ENCODE results near the gene MRFAP1L1. TPM values are rescaled to one million over a fixed set of nuclear protein-coding genes. Genes with fewer than 3 reads are reported as not detected.

The MRFAP1L1 gene
- total RNA-seq, 2 experiments from 2014 or later: 26.6 to 27.0 TPM

DNA sequence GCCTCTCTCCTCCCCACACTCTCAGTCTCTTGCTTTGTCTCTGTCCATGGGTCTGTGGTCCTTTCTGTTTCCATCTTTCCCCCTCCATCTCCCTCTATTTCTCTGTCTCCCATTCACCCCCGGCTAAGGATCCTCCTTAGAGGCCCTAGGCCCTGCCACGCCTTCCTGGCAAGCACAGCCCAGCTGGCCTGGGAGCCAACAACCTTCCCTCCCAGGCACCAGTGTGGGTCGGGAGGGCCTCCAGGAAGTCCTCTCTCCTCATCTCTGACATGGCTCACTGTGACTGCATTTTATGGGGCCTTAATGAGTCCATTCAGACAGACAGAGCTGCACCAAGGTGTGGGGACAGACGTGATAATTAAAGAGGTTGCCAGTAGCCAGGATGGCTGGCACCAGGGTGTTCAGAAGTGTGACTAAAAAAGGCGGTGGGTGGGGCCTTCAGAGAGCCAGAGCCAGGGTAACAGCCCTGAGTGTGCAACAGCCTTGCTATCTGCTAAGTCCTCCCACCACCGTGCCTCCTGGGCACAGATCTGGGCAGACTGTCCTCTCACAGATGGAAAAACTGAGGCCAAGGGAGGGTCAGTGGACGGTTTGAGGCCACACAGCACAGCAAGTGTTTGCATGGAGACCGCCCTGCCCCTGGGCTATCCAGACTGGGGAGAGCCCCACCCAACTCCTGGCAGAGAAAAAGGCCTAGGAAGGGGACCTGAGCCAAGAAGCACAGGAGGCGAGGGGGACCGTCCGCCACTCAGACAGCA, 37.8 kb upstream of the MRFAP1L1 start:
- H3K4me3 Mint-ChIP-seq: no peak overlapping the region
- intact Hi-C loops (cut with DNase I, micrococcal nuclease): no loop called here
- H3K9me3 ChIP-seq (ENCODE audit: control insufficient read depth in 1 of 2, insufficient read depth in 1 of 2, low read length in 2 of 2): no peaks in the 10 kb centered on the region
- ATAC-seq (ENCODE audit: poor library complexity) (no peak), DNase-seq (no peak)
- H3K27ac ChIP-seq (ENCODE audit: low read depth in 1 of 2, low read length in 2 of 2): no peak overlapping the region
- H3K27ac Mint-ChIP-seq: no peak overlapping the region
- H3K4me1 Mint-ChIP-seq (ENCODE audit: low read depth): peaks cover 10% of the 10 kb centered on the region
- ChIA-PET CTCF (no interaction called here), POLR2A (no interaction called here)
- no peaks in the 10 kb centered on the region for H3K9me3 Mint-ChIP-seq
- H3K36me3 Mint-ChIP-seq (ENCODE audit: low read depth): no peaks in the 10 kb centered on the region
- TF ChIP-seq CTCF (IDR thresholded peaks at IDR 0.05): no peak
- H3K27me3 Mint-ChIP-seq: no peaks in the 10 kb centered on the region
- no peak overlapping the region for H3K4me3 ChIP-seq (ENCODE audit: low read length)
- peaks cover 6% of the 10 kb centered on the region for H3K4me1 ChIP-seq (ENCODE audit: insufficient read depth, low read length)
- no peaks in the 10 kb centered on the region for H3K36me3 ChIP-seq (ENCODE audit: insufficient read depth, low read length)
- H3K27me3 ChIP-seq (ENCODE audit: control insufficient read depth in 1 of 2, insufficient read depth in 2 of 2, low read length in 2 of 2): no peaks in the 10 kb centered on the region

DNA sequence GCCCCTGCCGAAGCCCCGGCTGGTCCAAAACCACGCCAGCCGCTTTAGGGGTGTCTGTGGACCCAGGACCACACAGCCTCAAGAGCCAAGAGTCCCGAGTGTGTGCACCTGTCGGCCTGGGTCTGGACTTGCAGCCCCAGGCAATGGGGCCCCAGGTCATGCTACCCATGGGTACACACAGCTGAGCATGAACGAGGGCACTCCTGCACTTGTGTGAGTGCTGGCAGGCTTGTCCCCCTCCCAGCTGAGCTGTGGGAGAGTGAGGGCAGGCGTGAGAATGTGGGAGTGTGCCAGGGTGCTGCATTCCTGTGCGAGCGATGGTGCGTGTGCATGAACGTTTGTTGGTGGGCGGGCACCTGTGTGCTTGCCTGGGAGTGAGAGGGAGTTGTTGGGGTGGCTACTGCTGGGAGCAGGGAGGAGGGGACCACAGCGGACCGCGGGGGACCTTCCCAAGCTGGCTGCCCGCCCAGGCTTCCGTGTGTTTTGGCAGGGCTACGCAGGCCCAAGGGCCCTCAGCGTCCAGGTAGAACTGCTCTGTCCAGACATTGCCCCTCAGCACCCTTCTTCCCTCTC, 37.1 kb upstream of the MRFAP1L1 start:
- Histone ChIP-seq H3K27ac (ENCODE audit: low read depth in 1 of 2, low read length in 2 of 2) (no peak overlapping the region), H3K27me3 (ENCODE audit: control insufficient read depth in 1 of 2, insufficient read depth in 2 of 2, low read length in 2 of 2) (no peaks in the 10 kb centered on the region), H3K4me3 (ENCODE audit: low read length) (no peak overlapping the region), H3K4me1 (ENCODE audit: insufficient read depth, low read length) (peaks cover under 1% of the 10 kb centered on the region), H3K36me3 (ENCODE audit: insufficient read depth, low read length) (no peaks in the 10 kb centered on the region), H3K9me3 (ENCODE audit: control insufficient read depth in 1 of 2, insufficient read depth in 1 of 2, low read length in 2 of 2) (no peaks in the 10 kb centered on the region)
- Mint-ChIP-seq H3K27me3 (no peaks in the 10 kb centered on the region), H3K4me1 (ENCODE audit: low read depth) (peaks cover 6% of the 10 kb centered on the region), H3K36me3 (ENCODE audit: low read depth) (no peaks in the 10 kb centered on the region), H3K4me3 (no peak overlapping the region), H3K27ac (no peak overlapping the region), H3K9me3 (no peaks in the 10 kb centered on the region)
- no peak for DNase-seq
- ChIA-PET POLR2A (no interaction called here), CTCF (no interaction called here)
- TF ChIP-seq CTCF (IDR thresholded peaks at IDR 0.05): no peak
- intact Hi-C loops (cut with DNase I, micrococcal nuclease): no loop called here
- ATAC-seq (ENCODE audit: poor library complexity): no peak

- DNase-seq (no peak), ATAC-seq (ENCODE audit: poor library complexity) (no peak)
- Mint-ChIP-seq H3K27ac (no peak overlapping the region), H3K9me3 (peaks cover 3% of the 10 kb centered on the region), H3K36me3 (ENCODE audit: low read depth) (no peaks in the 10 kb centered on the region), H3K4me3 (no peak overlapping the region), H3K4me1 (ENCODE audit: low read depth) (no peaks in the 10 kb centered on the region), H3K27me3 (no peaks in the 10 kb centered on the region)
- CTCF ChIA-PET: no interaction called here
- H3K9me3 ChIP-seq (ENCODE audit: control insufficient read depth in 1 of 2, insufficient read depth in 1 of 2, low read length in 2 of 2): peaks cover 0 to 4% of the 10 kb centered on the region in 2 experiments
- TF ChIP-seq CTCF (IDR thresholded peaks at IDR 0.05): no peak
- no peaks in the 10 kb centered on the region for H3K4me1 ChIP-seq (ENCODE audit: insufficient read depth, low read length)
- POLR2A ChIA-PET: no interaction called here
- intact Hi-C loops (cut with DNase I, micrococcal nuclease): no loop called here
- H3K27me3 ChIP-seq (ENCODE audit: control insufficient read depth in 1 of 2, insufficient read depth in 2 of 2, low read length in 2 of 2): no peaks in the 10 kb centered on the region
- no peaks in the 10 kb centered on the region for H3K36me3 ChIP-seq (ENCODE audit: insufficient read depth, low read length)
- H3K4me3 ChIP-seq (ENCODE audit: low read length): no peak overlapping the region
- H3K27ac ChIP-seq (ENCODE audit: low read depth in 1 of 2, low read length in 2 of 2): no peak overlapping the region
Measured at GRCh38 chr4:6742989-6743388, 33.3 kb upstream of the MRFAP1L1 start.

All from CD4-positive, alpha-beta T cell (primary cell).